Small intestine (tissue), 16 donors: Measurements from ENCODE around the gene SLC8B1. TPM values are rescaled to one million over a fixed set of nuclear protein-coding genes. Genes with fewer than 3 reads are reported as not detected.

Experiments
- DNase-seq, 2 donors: peaks; one replicate each; pipeline versions ENCODE4 v3.0.0 to v3.0.0-alpha.2; 2013
- FAIRE-seq: peaks from 2 replicates; lab custom pipeline; 2012; peaks lifted over from hg19 to GRCh38; lab: Jason Lieb, UNC
- H3K27ac ChIP-seq, 3 donors: one replicate each; pipeline ENCODE4 v1.5.1; 2013; ENCODE audit warnings: low read length in 2 of 3, mild to moderate bottlenecking in 2 of 3, control low read depth in 1 of 3, inconsistent platforms in 1 of 3, low read depth in 1 of 3, moderate library complexity in 1 of 3
- H3K27me3 ChIP-seq, 3 donors: one replicate each; pipeline ENCODE4 v1.6.1; 2013; ENCODE audit warnings: low read length in 3 of 3, inconsistent platforms in 1 of 3; ENCODE audit not compliant: control insufficient read depth in 3 of 3, insufficient read depth in 3 of 3
- H3K36me3 ChIP-seq, 3 donors: one replicate each; pipeline ENCODE4 v1.6.1; 2013; ENCODE audit warnings: low read length in 3 of 3, inconsistent platforms in 1 of 3, low read depth in 1 of 3, mild to moderate bottlenecking in 1 of 3, moderate library complexity in 1 of 3; ENCODE audit not compliant: control insufficient read depth in 3 of 3, insufficient read depth in 2 of 3
- H3K4me1 ChIP-seq, 3 donors: one replicate each; pipeline ENCODE4 v1.6.1; 2013; ENCODE audit warnings: low read length in 2 of 3, inconsistent platforms in 1 of 3, low read depth in 1 of 3, mild to moderate bottlenecking in 1 of 3, moderate library complexity in 1 of 3; ENCODE audit not compliant: control insufficient read depth in 3 of 3, insufficient read depth in 2 of 3
- H3K4me3 ChIP-seq, 3 donors: one replicate each; pipeline ENCODE4 v1.5.1; 2013; ENCODE audit warnings: low read length in 3 of 3, control low read depth in 1 of 3, inconsistent platforms in 1 of 3, low read depth in 1 of 3, mild to moderate bottlenecking in 1 of 3, moderate library complexity in 1 of 3
- H3K9me3 ChIP-seq, 2 donors: one replicate each; pipeline ENCODE4 v1.6.1; 2013; ENCODE audit warnings: low read depth in 1 of 2, low read length in 1 of 2; ENCODE audit not compliant: control insufficient read depth in 2 of 2, insufficient read depth in 1 of 2
- WGBS, 3 donors: extraction: QIAGEN DNeasy Blood & Tissue Kit; methylation state at CpG; one replicate each; pipeline ENCODE4 v1.1.7; 2013; 5-methylcytosine and 5-hydroxymethylcytosine counted together
- long read RNA-seq, 10 donors: transcript quantifications; one replicate each; lab custom pipeline, GENCODE V29; 2026
- polyA plus RNA-seq, 4 donors: library from polyadenylated mRNA; stranded (reverse) in 3 of 4; unstranded in 1 of 4; fragments of 200-250 nt in 3 of 4; fragments of 120-200 nt in 1 of 4; gene quantifications; one replicate each; pipeline versions ENCODE4 v1.2.1 to v1.2.3, GENCODE V29; 2013
- donor health status: healthy with polysubstance abuse.
- donor health status: control.
- donor health status: control.
- donor health status: Bipolar disorder and iron deficiency.
- donor health status: healthy.

SLC8B1 gene
- 10 to 100 TPM; 19.5 to 39.6 (median 31.3) TPM for polyA plus RNA-seq
- long read RNA-seq, donor 1: 0 reads
- long read RNA-seq, donor 2: 0 reads
- long read RNA-seq, donor 3, partial matches to known transcripts: 0 of 1 reads
- long read RNA-seq, donor 3, other reads (novel, unspliced or antisense): 0 of 1 reads
- long read RNA-seq, donor 4: 0 reads
- long read RNA-seq, donor 5, partial matches to known transcripts: 0 of 1 reads
- long read RNA-seq, donor 5, other reads (novel, unspliced or antisense): 0 of 1 reads
- long read RNA-seq, donor 6, partial matches to known transcripts: 0 of 1 reads
- long read RNA-seq, donor 6, other reads (novel, unspliced or antisense): 0 of 1 reads
- long read RNA-seq, donor 7: 0 reads
- long read RNA-seq, donor 8: 0 reads
- long read RNA-seq, donor 9: 0 reads
- long read RNA-seq, donor 10, partial matches to known transcripts: 11 of 12 reads
- long read RNA-seq, donor 10, other reads (novel, unspliced or antisense): 0 of 12 reads

- FAIRE-seq: no peak
- DNase-seq: peak; percentile 83 to 90
- H3K4me3 ChIP-seq: peak within 1 kb of the TSS; percentile 57 to 83 (median 83)
- H3K27ac ChIP-seq: peak within 1 kb of the TSS; percentile 35 to 83 (median 74)
- 0 to 1% (median 1%) methylated on average over 57 to 62 of the region's 62 CpGs for WGBS, 3 donors
- no peaks in the 10 kb centered on the region for H3K9me3 ChIP-seq
- peaks cover 0 to 21% (median 4%) of the 10 kb centered on the region in 3 donors for H3K36me3 ChIP-seq
- H3K27me3 ChIP-seq: no peaks in the 10 kb centered on the region
- peaks cover 0 to 6% (median 4%) of the 10 kb centered on the region in 3 donors for H3K4me1 ChIP-seq
Observed at GRCh38 chr12:113334786-113335539, at the start of gene SLC8B1. Gene SLC8B1 (minus strand): TSS chr12:113335109. CDS start chr12:113332878, 2,231 bp downstream.

GRCh38 chr12:113382206-113382605, 47.3 kb upstream of the SLC8B1 start:
- WGBS, 3 donors: 95 to 100% (median 99%) methylated on average over 4 of the region's 4 CpGs
- FAIRE-seq: no peak
- H3K36me3 ChIP-seq: peaks cover 0 to 40% (median 12%) of the 10 kb centered on the region in 3 donors

DNA sequence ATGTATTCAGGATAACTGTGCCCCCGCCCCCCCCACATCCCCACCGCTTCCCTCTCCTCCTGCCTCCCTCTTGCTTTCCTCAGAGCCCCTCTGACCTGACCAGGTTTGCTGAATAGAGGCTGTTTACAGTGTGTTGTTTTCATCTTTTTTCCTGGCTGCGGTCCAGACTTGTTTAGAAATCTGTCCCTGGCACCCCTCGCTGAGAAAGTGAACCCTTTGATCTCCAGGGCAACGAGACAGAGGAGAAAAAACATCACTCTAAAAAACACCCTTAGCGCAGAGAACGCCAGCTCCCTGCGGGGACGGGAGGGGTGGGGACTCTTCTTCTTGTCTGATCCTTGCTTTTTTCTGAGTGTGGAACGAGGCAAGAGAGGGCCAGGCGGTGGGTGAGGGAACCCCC, 46.3 kb upstream of the SLC8B1 start:
- no peak for DNase-seq

More at GRCh38 chr12:113382206-113382605, 47.3 kb upstream of the SLC8B1 start:
- Histone ChIP-seq H3K9me3 (no peaks in the 10 kb centered on the region), H3K4me1 (no peaks in the 10 kb centered on the region), H3K4me3 (no peak overlapping the region), H3K27me3 (no peaks in the 10 kb centered on the region), H3K27ac (no peak overlapping the region)
- DNase-seq: no peak

DNA sequence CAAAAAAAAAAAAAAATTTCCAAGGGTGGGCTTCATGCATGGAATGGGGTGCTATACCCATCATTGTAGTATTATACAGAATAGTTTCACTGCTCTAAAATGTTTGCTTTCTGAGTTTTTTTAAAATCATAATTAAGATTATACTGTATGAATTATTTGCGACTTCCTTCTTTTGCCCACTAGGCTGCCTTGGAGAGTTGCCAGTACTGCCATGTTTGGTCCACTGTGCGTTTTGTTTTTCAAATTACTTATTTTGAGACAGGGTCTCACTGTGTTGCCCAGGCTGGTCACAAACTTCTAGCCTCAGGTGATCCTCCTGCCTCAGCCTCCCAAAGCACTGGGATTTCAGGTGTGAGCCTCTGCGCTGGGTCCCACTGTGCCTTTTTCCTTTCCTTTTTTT, 43.4 kb upstream of the SLC8B1 start:
- 89 to 94% (median 92%) methylated on average over 3 of the region's 3 CpGs for WGBS, 3 donors
- no peak for DNase-seq
- Histone ChIP-seq H3K4me3 (no peak overlapping the region), H3K27me3 (no peaks in the 10 kb centered on the region), H3K27ac (no peak overlapping the region), H3K36me3 (peaks cover 2 to 43% (median 12%) of the 10 kb centered on the region in 3 donors), H3K9me3 (no peaks in the 10 kb centered on the region), H3K4me1 (no peaks in the 10 kb centered on the region)
- FAIRE-seq: no peak

More for the DNA sequence above, 46.3 kb upstream of the SLC8B1 start:
- FAIRE-seq: no peak
- H3K4me3 ChIP-seq: no peak overlapping the region
- H3K9me3 ChIP-seq: no peaks in the 10 kb centered on the region
- WGBS, 3 donors: 81 to 87% (median 86%) methylated on average over 11 of the region's 11 CpGs
- H3K36me3 ChIP-seq: peaks cover 0 to 40% (median 12%) of the 10 kb centered on the region in 3 donors
- no peak overlapping the region for H3K27ac ChIP-seq
- no peaks in the 10 kb centered on the region for H3K27me3 ChIP-seq
- H3K4me1 ChIP-seq: no peaks in the 10 kb centered on the region

- no peak for DNase-seq
- H3K9me3 ChIP-seq: no peaks in the 10 kb centered on the region
- no peaks in the 10 kb centered on the region for H3K27me3 ChIP-seq
- FAIRE-seq: no peak
- WGBS, 3 donors: 84 to 90% (median 89%) methylated on average over 4 of the region's 4 CpGs
- peaks cover 2 to 48% (median 2%) of the 10 kb centered on the region in 3 donors for H3K36me3 ChIP-seq
- H3K4me3 ChIP-seq: no peak overlapping the region
- H3K27ac ChIP-seq: no peak overlapping the region
- H3K4me1 ChIP-seq: no peaks in the 10 kb centered on the region
Observed at GRCh38 chr12:113374823-113375428, 40.0 kb upstream of the SLC8B1 start.

DNA sequence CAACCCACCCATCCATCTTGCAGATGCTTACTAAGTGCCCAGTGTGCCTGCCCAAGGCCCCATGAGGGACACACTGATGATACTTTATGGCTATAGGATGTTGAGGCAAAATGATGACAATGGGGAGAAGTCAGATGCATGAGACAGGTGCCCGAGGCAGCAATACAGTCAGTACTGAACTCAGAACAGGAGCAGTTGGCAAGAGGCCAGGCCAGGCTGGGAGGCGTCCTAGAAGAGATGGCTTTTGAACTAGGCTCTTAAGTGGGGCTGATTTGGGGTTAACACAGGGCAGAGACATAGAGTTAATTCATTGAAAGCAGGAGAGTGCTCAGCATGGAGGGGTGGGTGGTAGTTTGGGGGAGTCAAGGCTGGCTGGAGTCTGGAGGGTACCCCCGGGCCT, 39.1 kb upstream of the SLC8B1 start:
- Histone ChIP-seq H3K27ac (no peak overlapping the region), H3K9me3 (no peaks in the 10 kb centered on the region), H3K27me3 (no peaks in the 10 kb centered on the region), H3K4me3 (no peak overlapping the region), H3K36me3 (peaks cover 2 to 50% (median 4%) of the 10 kb centered on the region in 3 donors), H3K4me1 (no peaks in the 10 kb centered on the region)
- DNase-seq (no peak), FAIRE-seq (no peak)
- WGBS, 3 donors: 53 to 72% (median 71%) methylated on average over 3 of the region's 3 CpGs

DNA sequence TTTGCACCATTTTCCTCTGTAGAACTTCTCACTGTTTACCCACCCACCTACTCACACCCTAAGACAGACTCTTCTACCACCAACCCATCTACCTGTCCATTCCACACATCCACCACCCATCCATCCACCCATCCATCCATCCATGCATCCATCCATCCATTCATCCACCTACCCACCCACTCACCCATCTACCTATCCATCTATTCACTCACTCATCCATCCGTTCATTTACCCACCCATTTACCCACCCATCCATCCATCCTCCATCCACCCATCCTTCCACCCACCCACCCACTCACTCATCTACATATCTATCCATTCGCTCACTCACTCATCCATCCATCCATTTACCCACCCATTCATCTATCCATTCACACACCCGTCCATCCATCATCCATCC, 38.5 kb upstream of the SLC8B1 start:
- no peaks in the 10 kb centered on the region for H3K27me3 ChIP-seq
- no peaks in the 10 kb centered on the region for H3K9me3 ChIP-seq
- FAIRE-seq (no peak), DNase-seq (no peak)
- no peak overlapping the region for H3K4me3 ChIP-seq
- WGBS, 3 donors: 92 to 98% (median 94%) methylated on average over 3 of the region's 3 CpGs
- H3K4me1 ChIP-seq: no peaks in the 10 kb centered on the region
- no peak overlapping the region for H3K27ac ChIP-seq
- peaks cover 2 to 51% (median 4%) of the 10 kb centered on the region in 3 donors for H3K36me3 ChIP-seq

- Histone ChIP-seq H3K27me3 (no peaks in the 10 kb centered on the region), H3K4me1 (no peaks in the 10 kb centered on the region), H3K9me3 (no peaks in the 10 kb centered on the region), H3K36me3 (peaks cover 2 to 56% (median 2%) of the 10 kb centered on the region in 3 donors), H3K27ac (no peak overlapping the region), H3K4me3 (no peak overlapping the region)
- no peak for FAIRE-seq
- DNase-seq: no peak
- WGBS, 3 donors: 96 to 100% (median 98%) methylated on average over 9 of the region's 9 CpGs
Observed at GRCh38 chr12:113372371-113372770, 37.5 kb upstream of the SLC8B1 start.
